Measurements from ENCODE around the gene ANXA3.
"Not testable (repeated sequence)": the region's sequence is repeated elsewhere in the genome, so short reads cannot be mapped to it uniquely, and the experiment has no call there.

ANXA3 gene

GRCh38 chr4:78551420-78552351, at the start of gene ANXA3:
Gene ANXA3, plus strand, starts transcription at chr4:78551770. Its CDS starts 2,704 bp downstream, at chr4:78554474.
- DNase-seq, result peak; percentile 17

- not testable (repeated sequence) for DNase-seq
Observed at GRCh38 chr4:78506260-78506659, 45.3 kb upstream of the ANXA3 start.

GRCh38 chr4:78509043-78509442, 42.5 kb upstream of the ANXA3 start:
- no peak for DNase-seq

GRCh38 chr4:78510108-78510507, 41.5 kb upstream of the ANXA3 start:
- DNase-seq, result no peak

- DNase-seq, result no peak
Observed at GRCh38 chr4:78510681-78511080, 40.9 kb upstream of the ANXA3 start.

GRCh38 chr4:78512357-78512920, 39.1 kb upstream of the ANXA3 start:
- no peak for DNase-seq

GRCh38 chr4:78513411-78513975, 38.1 kb upstream of the ANXA3 start:
- DNase-seq, result no peak

GRCh38 chr4:78517050-78517652, 34.4 kb upstream of the ANXA3 start:
- no peak for DNase-seq

- no peak for DNase-seq
Observed at GRCh38 chr4:78518561-78518960, 33.0 kb upstream of the ANXA3 start.

- no peak for DNase-seq
Observed at GRCh38 chr4:78519962-78520361, 31.6 kb upstream of the ANXA3 start.

GRCh38 chr4:78520808-78521226, 30.8 kb upstream of the ANXA3 start:
- DNase-seq, result no peak

- DNase-seq, result no peak
Observed at GRCh38 chr4:78524009-78524408, 27.6 kb upstream of the ANXA3 start.

GRCh38 chr4:78525559-78525958, 26.0 kb upstream of the ANXA3 start:
- no peak for DNase-seq

- no peak for DNase-seq
Observed at GRCh38 chr4:78527103-78527502, 24.5 kb upstream of the ANXA3 start.

- DNase-seq, result no peak
Observed at GRCh38 chr4:78527555-78527954, 24.0 kb upstream of the ANXA3 start.

GRCh38 chr4:78528327-78528726, 23.2 kb upstream of the ANXA3 start:
- no peak for DNase-seq

- DNase-seq, result no peak
Observed at GRCh38 chr4:78529569-78530209, 21.9 kb upstream of the ANXA3 start.

- no peak for DNase-seq
Observed at GRCh38 chr4:78532046-78532445, 19.5 kb upstream of the ANXA3 start.

GRCh38 chr4:78533854-78534253, 17.7 kb upstream of the ANXA3 start:
- no peak for DNase-seq

- DNase-seq, result no peak
Observed at GRCh38 chr4:78534286-78534955, 17.1 kb upstream of the ANXA3 start.

GRCh38 chr4:78542373-78542772, 9.2 kb upstream of the ANXA3 start:
- DNase-seq, result no peak

- DNase-seq, result no peak
Observed at GRCh38 chr4:78543424-78544125, 8.0 kb upstream of the ANXA3 start.
